ENCODE measurements around the gene CIBAR2. TPM values are rescaled to one million over a fixed set of nuclear protein-coding genes. Genes with fewer than 3 reads are reported as not detected.
A peak's percentile ranks its signal among the peaks of the same experiment; 100 is the strongest.

The CIBAR2 gene
- total RNA-seq, 1 experiment from 2014 or later: not detected

DNA sequence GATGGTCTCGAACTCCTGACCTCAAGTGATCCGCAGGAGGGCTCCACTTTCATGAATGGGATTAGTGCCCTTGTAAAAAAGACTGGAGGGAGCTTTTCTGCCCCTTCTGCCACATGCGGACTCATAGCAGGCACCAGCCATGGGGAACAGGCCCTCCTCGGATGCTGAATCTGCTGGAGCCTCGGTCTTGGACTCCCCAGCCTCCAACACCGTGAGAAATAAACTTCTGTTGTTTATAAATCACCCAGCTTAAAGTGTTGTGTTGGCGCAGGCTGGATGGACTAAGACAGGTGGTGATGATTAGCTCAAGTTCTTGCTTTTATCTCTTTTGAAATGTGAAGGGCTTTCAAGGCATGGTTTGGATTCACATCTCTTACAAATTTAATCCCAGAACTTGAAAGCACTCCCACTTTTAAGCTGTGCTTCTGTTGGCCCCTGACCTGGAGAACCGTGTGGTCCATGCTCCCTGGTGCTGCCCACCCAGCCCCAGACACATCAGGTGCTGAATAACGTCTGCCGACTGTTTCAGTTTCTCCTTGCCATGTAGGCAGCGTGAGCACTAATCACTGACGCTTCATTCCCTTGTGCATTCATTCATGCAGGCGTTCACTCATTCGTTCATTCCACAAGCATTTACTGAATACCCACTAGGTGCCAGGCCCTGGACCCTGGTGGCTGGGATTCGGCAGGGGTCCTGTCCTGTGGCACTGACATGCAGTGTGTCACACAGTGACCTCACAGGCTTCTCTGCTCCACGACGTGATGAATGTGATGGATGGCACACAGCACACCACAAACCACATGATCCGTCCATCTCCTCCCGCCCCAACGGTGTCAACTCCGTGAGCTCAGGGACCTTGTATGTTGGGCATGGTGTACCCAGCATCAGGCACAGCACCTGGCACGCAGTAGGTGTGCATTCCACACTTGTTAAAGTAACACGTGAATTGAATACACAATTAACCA is 8.9 kb downstream of the CIBAR2 start:
- peak; percentile 72 for DNase-seq (ENCODE audit: low read depth)

DNA sequence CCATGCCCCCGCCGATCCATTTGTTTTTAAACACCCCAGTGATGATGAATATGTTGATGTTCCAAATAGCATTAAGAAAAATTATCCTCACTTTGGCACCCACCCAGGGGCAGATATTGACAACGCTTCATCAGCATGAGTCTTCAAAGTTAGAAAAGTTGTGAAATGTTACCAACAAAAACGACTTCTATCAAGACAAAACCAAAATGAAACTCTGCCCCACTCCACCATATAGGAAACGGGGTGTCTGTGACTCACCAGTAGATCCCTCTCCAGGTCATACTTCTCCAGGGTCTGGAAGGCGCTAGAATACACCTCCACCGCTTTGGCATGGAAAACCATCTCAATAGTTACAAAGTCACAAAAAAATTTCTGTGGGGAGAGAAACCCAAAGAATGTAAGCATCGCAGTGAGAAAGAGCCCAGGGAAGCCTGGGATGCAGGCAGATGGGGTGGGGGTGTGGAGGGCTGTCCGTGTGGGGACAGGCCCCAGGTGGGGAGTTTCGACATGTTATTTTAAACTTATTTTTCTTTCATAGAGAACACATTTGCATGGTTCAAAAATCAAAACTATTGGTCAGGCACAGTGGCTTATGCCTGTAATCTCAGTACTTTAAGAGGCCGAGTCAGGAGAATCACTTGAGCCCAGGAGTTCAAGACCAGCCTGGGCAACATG is 10.2 kb downstream of the CIBAR2 start:
- DNase-seq (ENCODE audit: low read depth): no peak

DNA sequence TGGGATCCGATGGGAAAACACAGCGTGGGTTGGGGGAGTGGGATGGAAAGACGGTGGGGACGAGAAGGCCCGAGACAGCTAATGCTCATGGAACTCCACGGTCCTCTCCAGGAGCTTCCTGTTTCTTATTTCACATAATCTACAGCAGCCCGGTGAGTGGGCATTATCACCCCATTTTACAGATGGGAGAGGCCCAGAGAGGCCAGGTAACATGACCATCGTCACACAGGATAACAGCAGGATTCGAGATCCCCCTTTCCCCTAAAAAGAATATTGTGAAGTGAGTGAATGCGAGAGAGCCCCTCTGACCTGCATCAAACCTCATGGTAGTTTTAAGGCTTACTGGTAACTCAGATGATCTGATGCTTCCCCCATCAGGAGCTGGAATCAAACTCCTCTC is 12.0 kb downstream of the CIBAR2 start:
- no peak for DNase-seq (ENCODE audit: low read depth)

DNA sequence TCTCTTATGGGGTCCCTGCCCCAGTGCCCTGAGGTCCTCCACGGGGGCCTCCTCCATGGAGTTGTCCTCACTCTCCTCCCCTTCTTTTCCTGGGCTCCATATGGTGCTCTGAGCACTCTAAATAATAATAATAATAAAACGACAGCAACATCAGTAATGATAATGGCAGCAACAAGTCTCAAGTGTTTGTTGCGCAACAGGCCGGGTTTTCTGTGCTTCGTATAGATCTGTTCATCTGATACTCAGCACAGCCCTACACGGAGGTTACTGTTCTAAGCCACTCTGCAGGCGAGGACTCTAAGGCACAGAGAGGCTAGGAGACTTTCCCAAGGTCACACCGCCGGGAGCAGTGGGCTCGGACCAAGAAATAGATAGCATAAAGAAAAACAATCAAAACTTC is 13.7 kb downstream of the CIBAR2 start:
- DNase-seq (ENCODE audit: low read depth): no peak

DNA sequence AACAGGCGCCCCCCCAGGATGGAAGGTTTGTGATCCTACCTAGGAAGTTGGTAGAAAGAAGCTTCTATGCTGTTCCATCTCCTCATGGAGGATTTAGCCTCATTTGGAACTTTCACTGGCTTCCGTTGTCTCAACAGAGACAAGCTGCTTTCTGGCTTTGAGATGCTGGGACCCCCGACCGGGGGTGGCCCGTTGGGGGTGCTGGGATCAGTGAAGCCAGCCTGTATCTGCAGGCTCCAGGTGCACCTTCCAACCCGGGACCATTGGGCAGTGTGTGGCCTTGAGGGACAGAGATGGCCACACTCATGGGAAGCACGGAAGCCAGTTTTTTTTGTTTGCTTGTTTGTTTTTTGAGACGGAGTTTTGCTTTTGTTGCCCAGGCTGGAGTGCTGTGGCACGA is 15.4 kb downstream of the CIBAR2 start:
- DNase-seq (ENCODE audit: low read depth): no peak

DNA sequence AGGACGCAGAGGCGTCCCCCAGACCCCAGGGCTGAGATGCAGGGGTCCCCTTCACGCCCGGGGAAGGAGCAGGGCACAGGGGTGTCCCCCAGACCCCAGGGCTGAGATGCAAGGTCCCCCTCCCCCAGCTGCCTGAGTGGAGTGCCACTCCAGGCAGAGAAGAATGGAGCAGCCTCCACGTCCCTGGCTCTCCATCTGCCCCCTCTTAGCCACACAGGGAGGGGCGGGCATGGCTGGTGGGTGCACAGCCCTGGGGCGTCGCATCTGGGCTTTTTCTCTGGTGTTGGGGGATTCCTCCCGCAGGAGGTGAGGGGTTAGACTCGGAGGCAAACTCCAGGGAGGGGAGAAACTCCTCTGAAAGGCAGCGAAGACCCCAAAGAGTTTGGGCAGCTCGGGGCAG is 17.5 kb downstream of the CIBAR2 start:
- no peak for DNase-seq (ENCODE audit: low read depth)

DNA sequence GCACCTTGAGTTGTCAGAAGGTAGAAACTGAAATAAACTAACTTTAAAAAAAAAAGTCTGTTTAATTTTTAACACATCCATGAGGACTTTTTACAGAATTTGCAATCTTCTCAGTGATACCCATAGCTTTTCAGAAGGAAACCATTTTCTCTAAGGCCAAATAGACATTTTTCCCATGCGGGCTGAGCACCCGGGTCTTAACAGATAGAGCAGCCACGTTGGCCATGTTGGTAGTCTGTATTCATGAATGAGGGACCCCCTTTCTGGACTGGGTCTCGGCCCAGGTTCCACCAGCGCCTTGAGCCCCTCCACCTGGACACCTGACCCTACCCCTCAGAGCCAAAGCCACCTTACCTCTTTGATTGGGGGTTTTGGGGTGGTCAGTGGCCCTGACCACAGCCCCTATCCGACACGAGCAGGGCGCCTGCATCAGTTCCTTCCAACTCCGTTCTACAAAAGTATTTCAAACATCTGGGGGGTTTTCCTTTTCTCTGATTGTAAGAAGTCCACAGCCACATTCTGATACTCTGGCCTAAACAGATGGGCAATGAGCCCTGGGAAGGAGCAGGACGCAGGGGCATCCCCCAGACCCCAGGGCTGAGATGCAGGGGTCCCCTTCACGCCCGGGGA is 18.0 kb downstream of the CIBAR2 start:
- no peak for DNase-seq (ENCODE audit: low read depth)

DNA sequence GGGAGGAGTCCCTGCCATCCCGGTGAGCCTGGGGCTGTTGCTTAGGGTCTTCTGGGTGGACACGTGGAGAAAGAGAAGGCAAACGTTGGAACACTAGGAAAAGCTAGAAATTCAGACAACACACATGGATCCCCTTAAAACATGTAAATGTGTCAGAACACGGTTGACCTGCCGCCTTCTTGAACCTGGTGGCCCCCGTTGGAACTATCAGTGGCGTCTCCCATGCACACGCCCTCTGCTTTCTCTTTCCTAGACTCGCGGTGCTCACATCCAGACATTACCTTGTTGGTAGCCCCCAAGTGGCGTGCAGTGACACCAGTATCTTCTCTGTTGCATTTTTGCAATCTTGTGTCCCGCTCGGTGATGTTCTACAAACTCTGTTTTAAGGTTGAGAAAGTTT is 18.6 kb downstream of the CIBAR2 start:
- DNase-seq (ENCODE audit: low read depth): no peak

DNA sequence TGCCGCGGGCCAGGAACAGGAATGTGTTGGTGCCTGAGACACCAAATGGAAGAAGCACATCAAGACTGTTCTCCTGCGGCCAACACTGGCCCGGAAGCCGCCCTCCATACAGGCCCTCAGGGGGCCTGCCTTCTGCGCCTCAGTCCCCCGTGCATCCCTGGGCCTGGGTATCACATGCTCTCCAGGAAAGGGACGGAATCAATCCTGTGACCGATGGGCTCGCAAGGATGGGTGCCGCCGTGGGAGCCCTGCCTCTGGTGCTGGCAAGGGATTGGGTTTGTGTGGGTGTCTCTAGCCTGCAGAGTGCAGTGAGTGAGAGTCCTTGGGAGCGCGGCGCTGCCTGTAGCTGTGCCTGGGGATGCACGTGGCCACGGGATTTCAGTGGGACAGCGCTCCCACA is 19.4 kb downstream of the CIBAR2 start:
- no peak for DNase-seq (ENCODE audit: low read depth)

DNA sequence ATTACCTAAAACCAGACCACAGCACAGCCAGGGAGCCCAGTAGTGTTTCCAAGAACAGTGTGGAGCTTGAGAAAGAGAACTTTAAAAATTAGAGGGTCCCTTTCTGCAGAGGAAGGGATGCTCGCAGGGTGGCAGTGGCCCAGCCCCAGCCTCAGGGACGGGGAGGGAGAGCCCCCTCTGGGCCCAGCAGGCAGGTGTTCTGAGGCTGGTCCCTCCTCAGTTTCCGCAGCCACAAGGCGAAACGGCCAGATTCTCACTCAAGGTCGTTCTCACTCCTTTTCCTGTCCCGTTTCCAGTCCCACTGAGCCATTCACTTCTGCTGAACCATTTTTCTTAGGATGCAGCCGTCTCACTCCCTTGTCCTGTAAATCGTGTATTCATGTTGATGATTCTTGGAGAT is 20.0 kb downstream of the CIBAR2 start:
- DNase-seq (ENCODE audit: low read depth): no peak

DNA sequence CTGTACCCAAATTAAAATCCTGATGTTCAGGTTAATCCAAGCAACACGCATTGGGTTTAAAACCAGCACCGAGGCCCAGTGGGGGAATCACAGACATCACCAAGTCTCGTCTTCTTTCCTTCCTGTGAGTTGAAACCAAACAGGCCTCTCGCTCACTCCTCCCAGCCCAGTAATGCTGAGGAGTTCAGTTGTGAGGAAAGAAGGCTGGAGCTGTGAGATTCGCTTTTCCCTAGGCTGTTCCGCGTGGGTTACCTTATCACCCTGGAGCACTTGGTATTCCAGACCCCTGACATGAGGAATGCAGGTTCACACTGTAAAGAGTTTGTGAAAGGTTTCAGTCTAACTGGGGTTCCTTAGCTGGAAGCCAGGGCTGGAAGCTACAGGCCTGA is 20.8 kb downstream of the CIBAR2 start:
- DNase-seq (ENCODE audit: low read depth): no peak

DNA sequence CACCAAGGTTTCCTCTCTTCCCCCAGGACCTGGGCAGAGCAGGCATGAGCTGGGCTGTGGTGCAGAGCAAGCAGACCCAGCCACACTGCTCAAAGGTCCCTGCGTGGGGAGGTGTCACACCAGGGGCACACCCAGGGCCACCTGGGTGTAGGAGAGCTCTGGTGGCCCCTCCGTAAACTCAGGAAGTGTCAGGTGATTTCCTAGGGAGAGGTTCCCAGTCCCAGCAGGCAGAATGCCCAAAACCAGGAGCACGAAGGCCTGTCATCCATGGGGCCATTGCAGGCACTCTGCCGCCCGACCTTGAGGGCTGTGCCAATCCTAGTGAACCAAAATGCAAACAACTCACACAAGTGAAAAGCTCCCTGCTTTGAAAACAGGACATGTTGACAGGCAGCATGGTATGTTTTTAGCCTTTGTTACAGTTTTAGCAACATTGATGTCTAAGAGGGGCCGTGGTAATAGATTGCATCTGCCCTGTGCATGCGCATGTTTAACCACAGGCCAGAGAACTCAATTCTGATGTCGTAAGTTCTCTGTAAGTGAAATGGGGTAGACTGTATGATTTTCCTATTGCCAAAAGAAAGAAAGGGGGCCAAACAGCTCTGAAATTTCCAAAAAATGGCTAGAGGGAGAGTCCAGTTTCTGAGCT is 21.3 kb downstream of the CIBAR2 start:
- no peak for DNase-seq (ENCODE audit: low read depth)

DNA sequence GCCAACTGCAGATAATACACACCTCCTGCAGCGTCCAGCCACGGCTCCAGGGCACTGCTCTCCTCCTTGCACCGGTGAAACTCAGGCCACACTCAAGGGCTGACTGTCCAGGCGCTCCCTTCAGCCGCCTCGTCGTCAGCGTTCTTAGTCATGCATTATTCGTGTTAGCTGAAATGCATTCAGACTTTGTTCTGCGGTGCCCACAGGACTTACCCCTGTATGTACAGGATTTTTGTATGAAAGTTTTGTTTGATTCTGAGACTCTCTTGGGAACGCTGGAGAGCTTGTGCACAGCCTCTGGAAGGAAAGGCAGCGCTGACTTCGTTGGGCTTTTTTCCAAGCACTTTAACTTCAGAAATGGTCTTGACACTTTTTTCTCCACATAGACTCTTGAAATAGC is 22.1 kb downstream of the CIBAR2 start:
- no peak for DNase-seq (ENCODE audit: low read depth)

DNA sequence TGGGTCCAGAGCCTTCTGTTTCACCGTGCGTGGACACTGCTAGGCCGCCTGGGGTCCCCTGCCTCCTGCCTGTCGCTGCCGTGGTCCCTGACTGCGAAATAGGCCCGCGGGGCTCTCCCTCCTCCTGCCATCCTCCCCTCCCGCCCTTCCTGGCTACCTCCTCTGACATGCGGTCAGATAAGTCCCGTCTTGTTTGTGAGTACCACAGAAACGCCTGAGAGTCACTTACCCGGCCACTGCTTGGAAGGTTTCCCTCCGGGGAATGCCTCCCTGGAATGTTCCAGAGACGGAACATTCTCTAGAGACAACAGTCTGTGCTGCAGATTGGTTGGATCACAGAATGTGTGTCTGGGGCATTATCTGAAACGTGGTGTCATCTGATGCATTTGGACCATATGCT is 22.7 kb downstream of the CIBAR2 start:
- no peak for DNase-seq (ENCODE audit: low read depth)

DNA sequence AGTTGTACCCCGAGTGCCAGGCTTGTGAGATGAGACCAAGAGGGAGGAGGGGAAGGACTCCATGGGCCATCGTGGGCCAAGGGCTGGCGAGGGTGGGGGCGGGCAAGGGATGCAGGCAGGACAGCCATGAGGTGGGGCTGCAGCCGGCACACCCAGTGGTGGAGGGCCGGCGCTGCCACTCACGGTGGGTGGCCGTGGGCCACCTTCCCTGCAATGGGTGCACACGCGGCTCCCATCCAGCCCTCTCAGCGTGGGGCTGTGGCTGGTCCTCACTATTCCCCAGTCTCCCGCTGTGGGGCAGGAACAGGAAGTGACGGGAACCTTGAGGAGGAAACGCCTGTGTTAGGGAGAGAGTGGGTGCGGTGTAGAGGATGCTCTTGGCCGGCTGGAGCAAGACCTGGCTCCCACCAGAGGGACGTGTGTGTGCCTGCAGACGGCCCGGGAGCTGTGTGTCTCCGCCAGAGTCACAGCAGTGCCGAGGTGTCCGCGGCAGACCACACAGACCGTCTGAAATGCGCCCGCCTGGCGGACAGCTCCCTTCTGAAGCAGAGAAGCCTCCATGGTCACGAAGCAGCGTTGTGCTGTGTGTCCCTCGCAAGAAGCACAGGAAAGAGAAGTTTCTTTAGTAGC is 23.6 kb downstream of the CIBAR2 start:
- DNase-seq (ENCODE audit: low read depth): no peak

DNA sequence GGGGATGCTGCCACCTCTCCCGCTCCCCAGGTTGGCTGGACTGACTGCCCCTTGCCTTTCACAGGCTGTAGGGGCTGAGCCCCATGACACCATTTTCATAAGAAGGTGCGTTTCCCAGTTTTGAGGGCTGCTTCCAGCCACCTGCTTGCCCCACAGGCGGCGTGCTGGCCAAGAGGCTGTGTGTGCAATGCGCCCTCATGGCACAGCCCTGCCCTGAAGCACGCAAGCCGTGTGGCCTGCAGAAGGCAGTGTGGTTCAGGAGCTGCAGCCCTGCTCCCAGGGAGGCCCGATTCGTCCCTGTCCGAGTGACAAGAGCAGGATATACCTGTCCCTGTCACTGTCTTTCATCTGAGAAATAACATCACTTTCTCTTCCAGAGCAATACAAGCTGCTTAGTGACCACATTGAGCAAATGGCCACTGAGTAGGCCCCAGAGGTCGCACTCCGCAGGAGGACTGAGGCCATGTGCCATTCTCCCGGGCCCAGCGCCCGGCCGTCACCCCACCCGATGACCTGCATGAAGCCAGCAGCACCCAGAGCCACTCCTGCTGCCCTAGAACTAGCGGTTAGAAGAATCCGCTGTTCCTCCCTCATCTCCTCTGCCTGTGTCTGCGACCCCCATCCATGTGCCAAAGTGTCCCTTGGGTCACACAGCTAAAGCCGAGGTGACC is 24.2 kb downstream of the CIBAR2 start:
- DNase-seq (ENCODE audit: low read depth): no peak

DNA sequence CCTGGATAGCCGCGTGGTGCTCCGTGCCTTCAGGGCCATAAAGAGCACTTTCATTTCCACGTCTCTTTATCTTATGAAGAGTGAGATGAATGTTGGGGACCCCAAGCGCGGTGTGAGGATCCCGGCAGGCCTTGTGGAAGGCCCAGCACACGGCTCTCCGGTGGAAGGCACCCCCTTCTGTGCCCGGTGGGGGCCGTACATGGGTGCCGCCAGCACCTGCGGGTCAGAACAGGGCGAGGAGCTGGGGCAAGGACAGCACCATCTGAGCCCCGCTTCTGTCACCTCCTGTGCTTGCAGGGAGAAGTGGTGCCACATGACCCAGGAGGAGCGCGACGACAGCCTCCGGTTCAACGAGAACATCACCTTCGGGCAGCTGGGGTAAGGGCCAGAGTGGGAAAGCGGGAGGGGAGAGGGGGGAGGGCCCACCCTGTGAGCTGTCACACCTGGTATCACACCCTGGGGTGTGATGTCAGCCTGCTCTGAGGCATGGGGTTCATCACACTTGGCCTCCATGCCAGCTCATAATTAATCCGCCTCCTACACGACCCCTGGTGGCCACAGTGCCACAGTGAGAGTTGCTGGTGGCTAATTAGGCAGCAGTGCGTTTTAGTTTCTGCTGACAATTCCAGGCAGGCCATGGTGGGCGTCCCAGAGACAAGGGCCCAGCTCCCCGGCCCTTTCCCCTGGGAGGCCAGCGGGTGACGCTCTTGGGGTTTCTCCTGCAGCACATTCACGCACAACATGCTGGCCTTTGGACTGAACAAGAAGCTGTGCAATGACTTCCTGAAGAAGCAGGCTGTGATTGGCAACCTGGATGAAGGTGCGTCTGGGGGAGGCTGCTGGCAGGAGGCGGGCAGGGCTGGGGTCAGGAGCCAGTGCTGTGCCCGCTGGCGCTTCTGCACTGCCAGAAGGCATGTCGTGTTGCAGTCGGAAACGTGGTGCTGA is 25.7 kb downstream of the CIBAR2 start:
- peak; percentile 45 for DNase-seq (ENCODE audit: low read depth)

DNA sequence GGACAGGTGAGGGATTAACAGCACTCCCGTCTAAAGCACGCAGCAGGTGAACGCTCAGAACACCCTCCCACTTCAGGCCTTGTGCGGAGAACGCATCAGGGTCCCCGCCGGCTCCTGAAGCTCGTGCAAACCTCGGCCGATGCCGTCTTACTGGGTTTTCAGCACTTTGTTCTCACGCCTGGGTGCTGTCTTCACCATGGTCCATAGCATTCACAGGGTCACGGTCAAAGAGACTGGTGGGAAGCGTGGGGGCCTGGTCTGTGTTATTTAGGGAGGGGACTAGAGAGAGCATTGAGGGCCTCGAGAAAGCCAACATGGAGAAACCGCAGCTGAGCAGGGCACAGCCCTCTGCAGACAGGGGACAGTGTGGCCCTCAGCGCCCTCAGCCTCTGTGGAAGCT is 26.6 kb downstream of the CIBAR2 start:
- no peak for DNase-seq (ENCODE audit: low read depth)

DNA sequence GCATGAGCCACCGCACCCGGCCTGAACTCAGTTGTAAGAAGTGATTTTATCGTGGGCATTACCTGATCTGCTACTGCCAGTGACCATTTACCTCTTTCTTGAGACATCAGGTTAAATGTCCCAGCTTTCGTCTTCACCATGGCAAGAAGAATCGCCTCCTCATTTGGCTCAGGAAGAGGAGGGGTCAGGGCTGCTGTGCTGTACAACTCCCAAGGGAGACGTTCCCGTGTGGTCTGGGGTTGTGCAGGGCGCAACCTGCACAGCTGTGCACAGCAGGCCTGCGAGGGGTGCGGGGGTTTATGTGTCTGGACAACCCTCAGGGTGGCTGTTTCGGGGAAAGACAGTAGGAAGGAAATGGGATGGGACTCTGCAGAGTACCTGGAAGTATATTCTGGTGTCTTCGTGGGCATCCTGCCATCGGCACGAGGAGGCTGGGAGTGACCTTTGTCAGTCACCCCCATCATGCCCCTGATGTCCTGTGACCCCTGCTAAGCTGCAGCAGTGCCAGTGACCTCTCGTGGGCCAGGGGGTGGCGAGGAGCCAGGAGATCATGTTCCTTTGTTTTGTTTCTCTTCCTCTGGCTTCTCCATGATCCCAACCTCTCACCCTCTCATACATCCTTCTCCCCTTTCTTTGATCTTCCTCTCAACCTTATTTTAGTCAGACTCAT is 27.3 kb downstream of the CIBAR2 start:
- no peak for DNase-seq (ENCODE audit: low read depth)
